ENCODE results near the gene PAM. TPM values are rescaled to one million over a fixed set of nuclear protein-coding genes. Genes with fewer than 3 reads are reported as not detected.
"Not testable (repeated sequence)": the region's sequence is repeated elsewhere in the genome, so short reads cannot be mapped to it uniquely, and the experiment has no call there.

Gene PAM
- polyA plus RNA-seq, 3 donors: 38.4 to 105 (median 78.5) TPM

DNA sequence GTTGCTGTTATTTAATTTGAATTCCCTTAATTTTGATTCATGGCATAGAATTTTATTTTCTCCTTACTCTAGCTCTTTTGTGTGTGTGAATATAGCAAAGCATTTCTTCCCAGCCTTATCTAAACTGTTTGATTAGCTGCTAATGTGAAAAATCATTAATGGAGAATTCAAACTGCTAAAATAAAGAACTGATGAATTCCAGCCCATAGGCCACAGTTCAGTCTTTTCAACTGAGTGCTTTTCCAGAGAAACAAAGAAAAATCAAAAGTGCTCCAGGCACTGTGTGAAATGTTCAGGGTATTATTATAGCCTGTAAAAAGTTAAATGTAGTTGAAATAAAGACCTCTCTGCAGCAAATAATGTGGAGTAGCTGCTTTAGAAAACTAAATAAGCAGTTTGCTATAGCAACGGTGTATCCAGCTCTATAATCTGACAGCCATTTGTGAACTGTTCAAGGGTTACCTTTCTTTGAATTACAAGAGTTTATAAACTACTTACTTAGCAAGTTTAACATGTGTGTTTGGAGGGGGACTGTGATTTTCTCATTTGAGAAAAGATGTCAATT, 241.0 kb downstream of the PAM start:
- no peak overlapping the region for H3K27ac ChIP-seq (ENCODE audit: low read depth, low read length)
- WGBS, 3 donors: 85 to 93% (median 89%) methylated on average over 1 of the region's 1 CpG

GRCh38 chr5:102998224-102998623, 243.1 kb downstream of the PAM start:
- no peak overlapping the region for H3K27ac ChIP-seq (ENCODE audit: low read depth, low read length)
- WGBS, 3 donors: 43 to 92% (median 64%) methylated on average over 2 of the region's 2 CpGs

GRCh38 chr5:102999191-102999590, 244.1 kb downstream of the PAM start:
- H3K27ac ChIP-seq (ENCODE audit: low read depth, low read length): no peak overlapping the region
- 97% methylated on average over 3 of the region's 3 CpGs for WGBS, 3 donors

DNA sequence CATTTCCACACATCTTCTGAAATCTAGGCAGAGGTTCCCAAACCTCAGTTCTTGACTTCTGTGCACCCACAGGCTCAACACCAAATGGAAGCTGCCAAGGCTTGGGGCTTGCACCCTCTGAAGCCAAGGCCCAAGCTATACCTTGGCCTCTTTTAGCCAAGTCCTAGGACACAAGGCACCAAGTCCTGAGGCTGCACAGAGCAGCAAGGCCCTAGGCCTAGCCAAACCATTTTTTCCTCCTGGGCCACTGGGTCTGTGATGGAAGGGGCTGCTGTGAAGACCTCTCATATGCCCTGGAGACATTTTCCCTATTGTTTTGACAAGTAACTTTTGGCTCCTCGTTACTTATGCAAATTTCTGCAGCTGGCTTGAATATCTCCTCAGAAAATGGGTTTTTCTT, 244.5 kb downstream of the PAM start:
- H3K27ac ChIP-seq (ENCODE audit: low read depth, low read length): not testable (repeated sequence)
- WGBS, 3 donors: 90 to 98% (median 93%) methylated on average over 1 of the region's 1 CpG

DNA sequence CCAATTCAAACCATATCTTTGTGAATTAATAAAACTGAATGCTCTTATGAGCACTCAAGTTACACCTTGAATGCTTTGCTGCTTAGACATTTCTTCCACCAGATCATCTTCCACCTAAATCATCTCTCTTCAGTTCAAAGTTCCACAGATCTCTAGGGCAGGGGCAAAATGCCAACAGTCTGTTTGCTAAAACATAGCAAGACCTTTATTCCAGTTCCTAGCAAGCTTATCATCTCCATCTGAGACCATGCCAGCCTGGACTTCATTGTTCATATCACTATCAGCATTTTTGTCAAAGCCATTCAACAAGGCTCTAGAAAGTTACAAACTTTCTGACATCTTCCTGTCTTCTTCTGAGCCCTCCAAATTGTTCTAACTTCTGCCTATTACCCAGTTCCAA, 245.0 kb downstream of the PAM start:
- no peak overlapping the region for H3K27ac ChIP-seq (ENCODE audit: low read depth, low read length)

GRCh38 chr5:103003872-103004271, 248.8 kb downstream of the PAM start:
- no peak overlapping the region for H3K27ac ChIP-seq (ENCODE audit: low read depth, low read length)
- WGBS, 3 donors: 78 to 88% (median 82%) methylated on average over 4 of the region's 4 CpGs

GRCh38 chr5:103005276-103005675, 250.2 kb downstream of the PAM start:
- no peak overlapping the region for H3K27ac ChIP-seq (ENCODE audit: low read depth, low read length)

DNA sequence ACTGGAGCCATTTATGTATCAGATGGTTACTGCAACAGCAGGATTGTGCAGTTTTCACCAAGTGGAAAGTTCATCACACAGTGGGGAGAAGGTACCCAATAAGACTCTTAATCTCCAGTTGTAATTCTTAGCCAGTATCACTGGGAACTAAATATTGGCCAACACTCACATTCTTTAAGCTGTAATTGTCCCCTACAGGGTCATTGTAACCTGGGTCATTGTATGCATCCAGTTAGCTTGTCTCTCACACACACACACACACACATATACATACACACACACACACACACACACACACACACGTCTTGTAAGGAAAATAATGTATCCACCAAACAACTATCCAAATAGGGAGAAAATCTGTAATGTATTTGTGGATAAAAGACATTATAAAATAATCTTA, 251.8 kb downstream of the PAM start:
- 67 to 86% (median 67%) methylated on average over 1 of the region's 1 CpG for WGBS, 3 donors
- no peak overlapping the region for H3K27ac ChIP-seq (ENCODE audit: low read depth, low read length)

GRCh38 chr5:103010168-103010567, 255.1 kb downstream of the PAM start:
- no peak overlapping the region for H3K27ac ChIP-seq (ENCODE audit: low read depth, low read length)
- WGBS, 3 donors: 70 to 76% (median 72%) methylated on average over 2 of the region's 2 CpGs

GRCh38 chr5:103013933-103014552, 258.9 kb downstream of the PAM start:
- H3K27ac ChIP-seq (ENCODE audit: low read depth, low read length): no peak overlapping the region
- WGBS, 3 donors: 0 to 97% (median 56%) methylated on average over 1 of the region's 1 CpG

DNA sequence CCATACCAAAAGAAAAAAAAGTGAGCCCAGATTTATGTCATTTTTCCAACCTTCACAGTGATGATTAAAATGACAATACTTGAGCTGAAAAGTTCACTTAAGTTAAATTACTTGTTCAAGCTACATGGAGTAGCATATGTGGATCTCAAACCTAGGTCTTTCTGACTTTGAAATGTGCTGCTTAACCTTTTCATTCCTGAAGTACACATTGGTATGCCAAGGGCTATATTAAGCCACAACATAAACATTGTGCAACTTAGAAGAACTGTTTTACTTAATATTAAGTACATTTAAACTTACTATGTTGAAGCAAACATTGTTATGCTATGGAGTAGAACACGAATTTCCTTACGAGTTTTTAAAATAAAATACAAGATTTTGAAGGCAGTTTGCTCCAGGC, 259.9 kb downstream of the PAM start:
- no peak overlapping the region for H3K27ac ChIP-seq (ENCODE audit: low read depth, low read length)
- 91 to 95% (median 94%) methylated on average over 2 of the region's 2 CpGs for WGBS, 3 donors

- 89 to 97% (median 95%) methylated on average over 2 of the region's 2 CpGs for WGBS, 3 donors
- no peak overlapping the region for H3K27ac ChIP-seq (ENCODE audit: low read depth, low read length)
Measured at GRCh38 chr5:103016167-103016566, 261.1 kb downstream of the PAM start.

DNA sequence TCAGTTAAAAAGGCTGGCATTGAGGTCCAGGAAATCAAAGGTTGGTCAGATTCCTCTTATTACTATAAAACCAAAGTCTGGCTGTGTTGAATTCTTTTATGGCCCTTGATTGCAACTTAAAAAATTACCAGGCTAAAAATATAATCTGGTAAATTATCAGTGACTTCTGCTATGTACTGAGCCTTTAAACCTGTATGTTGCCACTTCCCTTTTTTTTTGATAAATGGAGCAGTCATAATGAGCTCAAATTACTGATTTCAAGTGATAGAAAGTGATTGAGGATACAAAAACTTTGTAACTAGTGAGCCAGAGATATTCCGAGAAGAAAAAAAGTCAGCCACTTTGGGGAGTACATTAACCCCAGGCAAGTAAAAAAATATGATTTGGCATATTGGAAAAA, 264.7 kb downstream of the PAM start:
- 91 to 96% (median 93%) methylated on average over 1 of the region's 1 CpG for WGBS, 3 donors
- H3K27ac ChIP-seq (ENCODE audit: low read depth, low read length): no peak overlapping the region

GRCh38 chr5:103021314-103021713, 266.2 kb downstream of the PAM start:
- WGBS, 3 donors: 63 to 96% (median 71%) methylated on average over 2 of the region's 2 CpGs
- H3K27ac ChIP-seq (ENCODE audit: low read depth, low read length): no peak overlapping the region

GRCh38 chr5:103027267-103027666, 272.2 kb downstream of the PAM start:
- H3K27ac ChIP-seq (ENCODE audit: low read depth, low read length): no peak overlapping the region
- WGBS, 3 donors: 47 to 92% (median 73%) methylated on average over 2 of the region's 2 CpGs

DNA sequence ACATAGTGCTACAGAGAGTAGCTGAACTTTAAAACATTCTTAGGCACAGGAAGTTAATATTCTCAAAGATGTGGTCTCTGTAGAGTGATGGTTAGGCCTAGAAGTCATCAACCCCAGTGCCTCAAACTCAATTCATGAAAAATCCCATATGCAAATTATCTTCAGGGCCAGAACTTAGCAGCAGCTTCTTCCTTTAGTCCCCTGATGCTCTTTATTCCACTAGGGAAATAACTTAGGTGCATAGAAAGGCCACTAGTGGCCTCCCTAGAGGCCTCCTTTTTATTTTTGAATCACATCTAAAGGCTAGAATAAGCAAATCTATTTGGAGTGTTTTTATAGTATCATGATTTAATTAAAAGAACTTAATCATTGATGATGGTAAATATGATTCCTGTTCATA, 276.5 kb downstream of the PAM start:
- H3K27ac ChIP-seq (ENCODE audit: low read depth, low read length): no peak overlapping the region

DNA sequence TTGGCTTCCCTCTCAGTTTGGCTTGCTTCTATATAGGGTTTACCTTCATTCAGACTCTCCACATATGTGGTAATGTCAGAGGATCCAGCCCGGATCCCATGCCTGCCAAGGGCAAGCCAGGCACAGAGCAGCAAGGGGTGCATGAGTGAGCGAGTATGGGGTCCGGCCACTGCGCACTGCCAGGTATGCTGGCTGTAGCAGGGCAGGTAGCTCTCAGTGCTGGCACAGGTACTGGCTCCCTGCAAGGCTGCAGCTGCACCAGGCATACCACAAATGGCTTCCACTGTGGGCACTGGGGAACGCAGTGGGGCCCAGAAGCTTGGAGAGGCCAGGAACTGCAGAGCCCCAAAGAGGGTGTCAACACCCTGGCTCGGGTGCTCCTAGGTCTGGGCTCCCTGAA, 278.6 kb downstream of the PAM start:
- WGBS, 3 donors: 86 to 98% (median 89%) methylated on average over 6 of the region's 6 CpGs
- H3K27ac ChIP-seq (ENCODE audit: low read depth, low read length): no peak overlapping the region

DNA sequence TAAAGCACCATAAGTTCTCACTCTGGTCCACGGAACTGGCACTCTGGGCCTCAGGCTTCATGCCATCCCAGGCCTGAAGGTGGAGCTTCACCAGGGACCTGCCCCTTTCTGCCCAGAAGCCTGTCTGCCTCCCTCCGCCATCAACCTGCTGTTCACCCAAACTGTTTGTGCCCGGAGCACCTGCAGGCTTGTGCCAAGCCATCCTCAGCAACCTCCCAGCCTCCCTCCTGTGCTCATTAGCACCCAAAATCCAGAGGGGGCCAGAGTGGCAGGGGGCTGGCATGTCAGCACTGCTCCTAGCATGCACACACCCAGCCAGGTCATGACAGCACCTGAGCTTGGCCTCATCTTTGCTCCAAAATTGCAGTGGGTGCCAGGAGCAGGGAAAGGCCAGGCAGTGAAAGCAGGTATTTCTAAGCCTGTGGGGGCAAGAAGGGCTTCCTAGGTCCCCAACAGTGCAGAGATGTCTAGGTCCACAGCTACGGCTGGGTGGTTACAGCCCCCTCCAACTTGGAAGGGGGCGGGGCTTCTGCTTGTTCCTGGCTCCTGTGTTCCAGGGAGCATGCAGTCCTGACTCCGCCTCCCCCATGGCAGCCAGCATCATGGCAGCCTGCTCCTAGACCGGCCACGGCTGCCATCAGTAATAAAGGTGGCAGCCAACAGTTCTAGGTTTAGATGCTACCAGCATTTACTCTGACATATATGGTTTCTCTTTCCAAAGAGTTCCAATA, 279.7 kb downstream of the PAM start:
- WGBS, 3 donors: 90 to 96% (median 94%) methylated on average over 8 of the region's 8 CpGs
- H3K27ac ChIP-seq (ENCODE audit: low read depth, low read length): no peak overlapping the region

DNA sequence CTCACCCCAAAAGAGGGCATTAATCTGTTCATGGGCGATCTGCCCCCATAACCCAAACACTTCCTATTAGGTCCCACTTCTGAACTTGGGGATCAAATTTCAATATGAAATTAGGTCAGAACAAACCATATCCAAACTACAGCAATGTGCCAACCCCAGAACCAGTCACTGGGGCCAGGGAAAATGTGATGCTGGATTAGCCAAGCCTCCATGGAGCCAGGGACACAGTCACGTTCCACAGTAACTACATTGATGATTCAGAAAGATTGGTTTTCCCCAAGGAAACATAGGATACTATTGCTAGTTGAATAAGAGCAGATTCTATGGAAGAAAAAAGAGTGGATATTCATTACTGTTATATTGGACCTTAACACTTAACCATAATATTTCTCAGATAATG, 280.6 kb downstream of the PAM start:
- 0 to 73% (median 49%) methylated on average over 2 of the region's 2 CpGs for WGBS, 3 donors
- H3K27ac ChIP-seq (ENCODE audit: low read depth, low read length): no peak overlapping the region

DNA sequence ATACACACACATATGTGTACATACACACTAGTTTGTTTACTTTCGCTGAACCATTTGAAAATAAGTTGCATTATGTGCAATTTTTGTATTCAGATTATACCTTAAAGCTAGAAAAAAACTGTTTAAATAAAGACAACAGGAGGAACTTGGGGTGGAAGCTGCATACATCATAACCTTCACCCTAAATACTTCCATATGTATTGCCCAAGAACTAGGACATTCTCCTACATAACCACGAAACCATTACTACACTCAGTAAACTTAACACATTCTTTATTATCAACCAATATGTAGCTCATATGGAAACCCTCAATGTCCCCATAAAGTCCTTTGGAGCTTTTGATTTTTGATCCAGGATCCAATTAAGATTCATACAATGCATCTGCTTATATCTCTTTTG, 281.5 kb downstream of the PAM start:
- no peak overlapping the region for H3K27ac ChIP-seq (ENCODE audit: low read depth, low read length)
- WGBS, 3 donors: 84 to 93% (median 88%) methylated on average over 2 of the region's 2 CpGs

Data from adipose tissue (tissue), 3 donors.